Endothelial cell of umbilical vein (primary cell): ENCODE data around the gene ETS1.

Source experiments
- POLR2A ChIP-seq: IDR thresholded peaks from 2 replicates; pipeline ENCODE4 v1.6.1; 2012; ENCODE audit warnings: low read depth, mild to moderate bottlenecking, control low read depth, low read length
- TF ChIP-seq, protein P1 (sequence below): IDR thresholded peaks from 2 replicates; pipeline ENCODE4 v1.6.1; 2011; ENCODE audit not compliant: insufficient read depth, insufficient read length
- TF ChIP-seq, protein P2 (sequence below), 2 donors: IDR thresholded peaks; 1 replicate in 1 of 2; 2 replicates in 1 of 2; pipeline ENCODE4 v1.5.1; 2011; ENCODE audit warnings: low read length in 2 of 2, mild to moderate bottlenecking in 2 of 2, moderate library complexity in 2 of 2, control low read depth in 1 of 2, inconsistent platforms in 1 of 2, low read depth in 1 of 2; ENCODE audit not compliant: insufficient read depth in 1 of 2; ENCODE audit errors: extremely low read depth in 1 of 2

DNA sequence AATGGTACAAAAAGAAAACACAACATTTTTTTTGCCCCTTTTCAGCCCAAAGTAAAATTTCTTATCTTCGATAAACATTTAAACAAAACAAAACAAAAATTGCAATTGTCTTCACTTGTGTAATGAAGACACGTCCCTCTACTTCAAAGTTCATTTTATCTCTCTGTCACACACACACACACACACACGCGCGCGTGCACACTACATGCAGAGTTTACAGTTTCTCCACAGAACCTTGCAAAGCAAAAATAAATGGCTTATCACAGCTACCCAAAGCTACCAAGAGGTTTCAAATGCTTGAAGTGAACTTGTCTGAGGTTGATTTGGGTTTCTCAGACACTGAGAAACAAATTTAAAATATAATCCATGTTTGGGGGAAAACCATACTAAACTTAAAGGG is 72.3 kb downstream of the ETS1 start:
- TF ChIP-seq, protein P1, sequence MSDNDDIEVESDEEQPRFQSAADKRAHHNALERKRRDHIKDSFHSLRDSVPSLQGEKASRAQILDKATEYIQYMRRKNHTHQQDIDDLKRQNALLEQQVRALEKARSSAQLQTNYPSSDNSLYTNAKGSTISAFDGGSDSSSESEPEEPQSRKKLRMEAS, result no peak
- no peak for TF ChIP-seq POLR2A
- TF ChIP-seq, protein P2, sequence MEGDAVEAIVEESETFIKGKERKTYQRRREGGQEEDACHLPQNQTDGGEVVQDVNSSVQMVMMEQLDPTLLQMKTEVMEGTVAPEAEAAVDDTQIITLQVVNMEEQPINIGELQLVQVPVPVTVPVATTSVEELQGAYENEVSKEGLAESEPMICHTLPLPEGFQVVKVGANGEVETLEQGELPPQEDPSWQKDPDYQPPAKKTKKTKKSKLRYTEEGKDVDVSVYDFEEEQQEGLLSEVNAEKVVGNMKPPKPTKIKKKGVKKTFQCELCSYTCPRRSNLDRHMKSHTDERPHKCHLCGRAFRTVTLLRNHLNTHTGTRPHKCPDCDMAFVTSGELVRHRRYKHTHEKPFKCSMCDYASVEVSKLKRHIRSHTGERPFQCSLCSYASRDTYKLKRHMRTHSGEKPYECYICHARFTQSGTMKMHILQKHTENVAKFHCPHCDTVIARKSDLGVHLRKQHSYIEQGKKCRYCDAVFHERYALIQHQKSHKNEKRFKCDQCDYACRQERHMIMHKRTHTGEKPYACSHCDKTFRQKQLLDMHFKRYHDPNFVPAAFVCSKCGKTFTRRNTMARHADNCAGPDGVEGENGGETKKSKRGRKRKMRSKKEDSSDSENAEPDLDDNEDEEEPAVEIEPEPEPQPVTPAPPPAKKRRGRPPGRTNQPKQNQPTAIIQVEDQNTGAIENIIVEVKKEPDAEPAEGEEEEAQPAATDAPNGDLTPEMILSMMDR (IDR thresholded peaks at IDR 0.05; ENCODE audit: extremely low read depth in 1 of 2, insufficient read depth in 1 of 2, low read depth in 1 of 2, low read length in 2 of 2), result no peak
